ENCODE measurements around the gene CNTNAP5.

Gene CNTNAP5

GRCh38 chr2:124485659-124486058 is 460.6 kb downstream of the CNTNAP5 start:
- DNase-seq, result no peak

- DNase-seq, result no peak
Observed at GRCh38 chr2:124489686-124490085, 464.6 kb downstream of the CNTNAP5 start.

- no peak for DNase-seq
Observed at GRCh38 chr2:124501575-124502152, 476.6 kb downstream of the CNTNAP5 start.

- no peak for DNase-seq
Observed at GRCh38 chr2:124514236-124514635, 489.1 kb downstream of the CNTNAP5 start.

GRCh38 chr2:124520953-124521352 is 495.9 kb downstream of the CNTNAP5 start:
- DNase-seq, result no peak

GRCh38 chr2:124523096-124523495 is 498.0 kb downstream of the CNTNAP5 start:
- DNase-seq, result no peak

GRCh38 chr2:124524155-124524915 is 499.2 kb downstream of the CNTNAP5 start:
- DNase-seq, result no peak

GRCh38 chr2:124526221-124526620 is 501.1 kb downstream of the CNTNAP5 start:
- no peak for DNase-seq

GRCh38 chr2:124530203-124530602 is 505.1 kb downstream of the CNTNAP5 start:
- DNase-seq, result no peak

GRCh38 chr2:124533226-124533954 is 508.3 kb downstream of the CNTNAP5 start:
- no peak for DNase-seq

- DNase-seq, result no peak
Observed at GRCh38 chr2:124534028-124534427, 508.9 kb downstream of the CNTNAP5 start.

- DNase-seq, result no peak
Observed at GRCh38 chr2:124535816-124536215, 510.7 kb downstream of the CNTNAP5 start.

GRCh38 chr2:124536591-124536990 is 511.5 kb downstream of the CNTNAP5 start:
- DNase-seq, result no peak

- no peak for DNase-seq
Observed at GRCh38 chr2:124538549-124538948, 513.5 kb downstream of the CNTNAP5 start.

- DNase-seq, result no peak
Observed at GRCh38 chr2:124540805-124541204, 515.7 kb downstream of the CNTNAP5 start.

- peak; percentile 72 for DNase-seq
Observed at GRCh38 chr2:124542932-124543640, 518.0 kb downstream of the CNTNAP5 start.

- DNase-seq, result no peak
Observed at GRCh38 chr2:124547700-124548099, 522.6 kb downstream of the CNTNAP5 start.

- DNase-seq, result no peak
Observed at GRCh38 chr2:124558277-124558905, 533.3 kb downstream of the CNTNAP5 start.

GRCh38 chr2:124559236-124559635 is 534.1 kb downstream of the CNTNAP5 start:
- no peak for DNase-seq

- no peak for DNase-seq
Observed at GRCh38 chr2:124560592-124561112, 535.6 kb downstream of the CNTNAP5 start.

GRCh38 chr2:124561486-124561885 is 536.4 kb downstream of the CNTNAP5 start:
- DNase-seq, result no peak

GRCh38 chr2:124563426-124563825 is 538.3 kb downstream of the CNTNAP5 start:
- no peak for DNase-seq
